Measurements from ENCODE around the gene LZTS3.

- TF ChIP-seq, protein P1, sequence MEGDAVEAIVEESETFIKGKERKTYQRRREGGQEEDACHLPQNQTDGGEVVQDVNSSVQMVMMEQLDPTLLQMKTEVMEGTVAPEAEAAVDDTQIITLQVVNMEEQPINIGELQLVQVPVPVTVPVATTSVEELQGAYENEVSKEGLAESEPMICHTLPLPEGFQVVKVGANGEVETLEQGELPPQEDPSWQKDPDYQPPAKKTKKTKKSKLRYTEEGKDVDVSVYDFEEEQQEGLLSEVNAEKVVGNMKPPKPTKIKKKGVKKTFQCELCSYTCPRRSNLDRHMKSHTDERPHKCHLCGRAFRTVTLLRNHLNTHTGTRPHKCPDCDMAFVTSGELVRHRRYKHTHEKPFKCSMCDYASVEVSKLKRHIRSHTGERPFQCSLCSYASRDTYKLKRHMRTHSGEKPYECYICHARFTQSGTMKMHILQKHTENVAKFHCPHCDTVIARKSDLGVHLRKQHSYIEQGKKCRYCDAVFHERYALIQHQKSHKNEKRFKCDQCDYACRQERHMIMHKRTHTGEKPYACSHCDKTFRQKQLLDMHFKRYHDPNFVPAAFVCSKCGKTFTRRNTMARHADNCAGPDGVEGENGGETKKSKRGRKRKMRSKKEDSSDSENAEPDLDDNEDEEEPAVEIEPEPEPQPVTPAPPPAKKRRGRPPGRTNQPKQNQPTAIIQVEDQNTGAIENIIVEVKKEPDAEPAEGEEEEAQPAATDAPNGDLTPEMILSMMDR (IDR thresholded peaks at IDR 0.05; ENCODE audit: low read depth, low read length) = no peak
- no peak for TF ChIP-seq EZH2phosphoT487 (IDR thresholded peaks at IDR 0.05; ENCODE audit: low read depth)
Measured at GRCh38 chr20:3126527-3126859, 46.9 kb downstream of the LZTS3 start.

All from OCI-LY3 (cell line).